ENCODE results near the gene BAIAP2L1. TPM values are rescaled to one million over a fixed set of nuclear protein-coding genes. Genes with fewer than 3 reads are reported as not detected.

BAIAP2L1 gene
- total RNA-seq, 2 donors from 2014 or later = 30.5 to 38.4 TPM

DNA sequence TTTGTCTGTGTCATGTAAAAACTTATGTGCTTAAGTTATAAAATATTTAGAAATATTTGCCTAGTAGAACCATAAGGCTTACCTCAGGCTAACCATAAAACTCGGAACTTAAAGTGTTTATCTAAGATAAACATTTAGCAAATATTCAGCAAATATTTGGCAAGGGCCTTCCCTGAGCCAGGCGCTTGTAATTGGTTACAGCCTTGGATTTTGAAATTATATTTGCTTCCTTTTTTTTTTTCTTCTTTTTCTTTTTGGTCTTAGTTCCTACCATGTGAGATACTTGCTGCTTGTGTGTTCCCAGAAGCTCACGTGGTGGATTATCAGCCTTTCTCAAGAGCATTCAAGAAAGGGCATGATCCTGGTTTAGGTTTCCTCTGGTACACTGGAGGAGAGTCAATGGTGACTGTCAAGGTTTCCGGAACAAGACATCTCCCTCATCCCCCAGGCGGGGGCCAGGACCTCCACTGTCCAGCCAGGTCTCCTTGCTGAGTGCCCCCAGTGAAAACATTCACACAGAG is 124.6 kb downstream of the BAIAP2L1 start:
- no peaks in the 10 kb centered on the region for H3K27me3 ChIP-seq (ENCODE audit: control insufficient read depth, insufficient read depth, low read length, poor library complexity, severe bottlenecking)
- no peak overlapping the region for H3K4me3 Mint-ChIP-seq
- TF ChIP-seq, protein P1, sequence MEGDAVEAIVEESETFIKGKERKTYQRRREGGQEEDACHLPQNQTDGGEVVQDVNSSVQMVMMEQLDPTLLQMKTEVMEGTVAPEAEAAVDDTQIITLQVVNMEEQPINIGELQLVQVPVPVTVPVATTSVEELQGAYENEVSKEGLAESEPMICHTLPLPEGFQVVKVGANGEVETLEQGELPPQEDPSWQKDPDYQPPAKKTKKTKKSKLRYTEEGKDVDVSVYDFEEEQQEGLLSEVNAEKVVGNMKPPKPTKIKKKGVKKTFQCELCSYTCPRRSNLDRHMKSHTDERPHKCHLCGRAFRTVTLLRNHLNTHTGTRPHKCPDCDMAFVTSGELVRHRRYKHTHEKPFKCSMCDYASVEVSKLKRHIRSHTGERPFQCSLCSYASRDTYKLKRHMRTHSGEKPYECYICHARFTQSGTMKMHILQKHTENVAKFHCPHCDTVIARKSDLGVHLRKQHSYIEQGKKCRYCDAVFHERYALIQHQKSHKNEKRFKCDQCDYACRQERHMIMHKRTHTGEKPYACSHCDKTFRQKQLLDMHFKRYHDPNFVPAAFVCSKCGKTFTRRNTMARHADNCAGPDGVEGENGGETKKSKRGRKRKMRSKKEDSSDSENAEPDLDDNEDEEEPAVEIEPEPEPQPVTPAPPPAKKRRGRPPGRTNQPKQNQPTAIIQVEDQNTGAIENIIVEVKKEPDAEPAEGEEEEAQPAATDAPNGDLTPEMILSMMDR (conservative IDR thresholded peaks at IDR 0.05) = no peak
- no peaks in the 10 kb centered on the region for H3K27me3 Mint-ChIP-seq (ENCODE audit: insufficient read depth)
- H3K36me3 Mint-ChIP-seq (ENCODE audit: low read depth) = no peaks in the 10 kb centered on the region
- no peaks in the 10 kb centered on the region for H3K4me1 Mint-ChIP-seq
- H3K4me3 ChIP-seq (ENCODE audit: low read length) = no peak overlapping the region
- H3K9me3 Mint-ChIP-seq = no peaks in the 10 kb centered on the region
- H3K9me3 ChIP-seq (ENCODE audit: control insufficient read depth, low read length) = no peaks in the 10 kb centered on the region
- H3K27ac Mint-ChIP-seq = peak overlapping the region; percentile 17
- H3K9ac ChIP-seq (ENCODE audit: extremely low read depth, low read length, poor library complexity, severe bottlenecking) = no peak overlapping the region
- H3K27ac ChIP-seq (ENCODE audit: low read depth, low read length) = no peak overlapping the region
- 83 to 100% methylated on average over 2 to 5 of the region's 5 CpGs for WGBS, 2 experiments (ENCODE audit: insufficient coverage in 1 of 2, insufficient read length in 1 of 2)
- DNase-seq = no peak
- H3K36me3 ChIP-seq (ENCODE audit: control insufficient read depth, insufficient read depth, low read length) = no peaks in the 10 kb centered on the region
- no peaks in the 10 kb centered on the region for H3K4me1 ChIP-seq (ENCODE audit: control insufficient read depth, insufficient read depth, low read length)

DNA sequence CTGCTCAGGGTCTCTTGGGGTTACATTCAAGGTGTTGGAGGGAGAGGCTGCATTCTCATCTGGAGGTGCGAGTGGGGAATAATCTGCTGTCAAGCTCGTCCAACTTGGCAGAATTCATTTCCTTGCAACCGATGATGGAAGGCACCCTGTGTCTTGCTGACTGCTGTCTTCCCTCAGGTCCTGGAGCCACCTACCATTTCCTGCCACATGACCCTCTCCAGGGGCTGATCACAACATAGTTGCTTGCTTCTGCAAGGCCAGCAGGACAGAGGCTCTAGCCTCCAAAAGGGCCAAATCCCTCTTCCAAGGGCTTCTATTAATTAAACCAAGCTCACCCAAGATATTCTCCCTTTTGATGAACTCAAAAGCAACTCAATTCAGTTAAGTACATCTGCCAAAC is 133.6 kb downstream of the BAIAP2L1 start:
- Mint-ChIP-seq H3K36me3 (ENCODE audit: low read depth) (peaks cover 17% of the 10 kb centered on the region), H3K4me3 (no peak overlapping the region), H3K9me3 (no peaks in the 10 kb centered on the region), H3K4me1 (no peaks in the 10 kb centered on the region), H3K27ac (no peak overlapping the region), H3K27me3 (ENCODE audit: insufficient read depth) (no peaks in the 10 kb centered on the region)
- Histone ChIP-seq H3K4me3 (ENCODE audit: low read length) (no peak overlapping the region), H3K36me3 (ENCODE audit: control insufficient read depth, insufficient read depth, low read length) (no peaks in the 10 kb centered on the region), H3K27ac (ENCODE audit: low read depth, low read length) (no peak overlapping the region), H3K27me3 (ENCODE audit: control insufficient read depth, insufficient read depth, low read length, poor library complexity, severe bottlenecking) (no peaks in the 10 kb centered on the region), H3K9ac (ENCODE audit: extremely low read depth, low read length, poor library complexity, severe bottlenecking) (no peak overlapping the region), H3K4me1 (ENCODE audit: control insufficient read depth, insufficient read depth, low read length) (no peaks in the 10 kb centered on the region), H3K9me3 (ENCODE audit: control insufficient read depth, low read length) (no peaks in the 10 kb centered on the region)
- no peak for DNase-seq
- WGBS, 2 experiments (ENCODE audit: insufficient coverage in 1 of 2, insufficient read length in 1 of 2) = 90 to 95% methylated on average over 3 of the region's 3 CpGs
- TF ChIP-seq, protein P1 (conservative IDR thresholded peaks at IDR 0.05) = no peak

- no peak overlapping the region for H3K4me3 ChIP-seq (ENCODE audit: low read length)
- 47% methylated on average over 1 of the region's 2 CpGs; no CpG with 5 or more reads in 1 of the 2 experiments for WGBS, 2 experiments (ENCODE audit: insufficient coverage in 1 of 2, insufficient read length in 1 of 2)
- Mint-ChIP-seq H3K36me3 (ENCODE audit: low read depth) (peaks cover 22% of the 10 kb centered on the region), H3K27ac (no peak overlapping the region), H3K27me3 (ENCODE audit: insufficient read depth) (no peaks in the 10 kb centered on the region), H3K9me3 (peaks cover 1% of the 10 kb centered on the region), H3K4me3 (no peak overlapping the region), H3K4me1 (no peaks in the 10 kb centered on the region)
- H3K9me3 ChIP-seq (ENCODE audit: control insufficient read depth, low read length) = peaks cover under 1% of the 10 kb centered on the region
- H3K27me3 ChIP-seq (ENCODE audit: control insufficient read depth, insufficient read depth, low read length, poor library complexity, severe bottlenecking) = no peaks in the 10 kb centered on the region
- no peak overlapping the region for H3K9ac ChIP-seq (ENCODE audit: extremely low read depth, low read length, poor library complexity, severe bottlenecking)
- H3K27ac ChIP-seq (ENCODE audit: low read depth, low read length) = no peak overlapping the region
- DNase-seq = no peak
- no peaks in the 10 kb centered on the region for H3K4me1 ChIP-seq (ENCODE audit: control insufficient read depth, insufficient read depth, low read length)
- H3K36me3 ChIP-seq (ENCODE audit: control insufficient read depth, insufficient read depth, low read length) = no peaks in the 10 kb centered on the region
- TF ChIP-seq, protein P1 (conservative IDR thresholded peaks at IDR 0.05) = peak; percentile 58
These were observed 134.1 kb downstream of the BAIAP2L1 start for GRCh38 chr7:98266840-98267239.
